ENCODE data around the gene ALOXE3.

Gene ALOXE3

DNA sequence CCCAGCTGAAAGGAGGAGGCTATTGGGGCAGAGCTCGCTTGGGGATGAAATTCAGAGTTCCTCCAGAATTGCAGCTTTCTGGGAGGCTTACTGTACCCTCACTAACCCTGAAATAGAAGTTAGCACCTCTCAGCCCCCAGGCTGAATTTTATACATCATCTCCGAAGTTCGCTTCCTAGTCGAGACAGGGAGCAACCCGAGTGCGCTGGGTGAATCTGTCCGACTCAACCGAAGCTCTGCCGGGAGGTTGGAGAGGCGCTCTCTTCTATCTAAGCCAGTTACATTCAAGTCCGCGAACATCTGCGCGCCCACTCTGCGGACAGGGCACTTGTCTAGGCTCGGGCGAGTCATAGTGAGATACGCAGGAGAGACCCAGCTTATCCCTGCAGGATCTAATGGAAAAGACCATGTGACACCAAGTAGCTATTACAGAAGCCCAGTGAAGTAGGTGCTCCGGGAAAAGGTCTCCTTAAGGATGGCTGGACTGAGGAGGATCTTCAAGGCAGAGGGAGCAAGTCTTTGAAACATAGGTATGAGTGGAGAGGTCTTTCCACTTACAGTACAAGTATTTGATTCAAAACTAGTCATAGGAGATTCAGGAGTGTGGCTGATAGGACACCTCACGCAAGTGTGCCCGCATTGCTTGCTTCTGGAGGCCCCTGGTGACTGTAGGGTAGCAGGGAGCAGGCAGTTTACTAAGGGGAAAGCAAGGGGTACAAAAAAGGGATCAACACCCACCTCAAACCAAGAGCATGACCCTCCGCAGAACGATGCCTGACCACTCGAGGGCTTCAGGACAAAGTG lies 6.2 kb upstream of the ALOXE3 start:
- no peak for DNase-seq (ENCODE audit: low read depth)
- peak overlapping the region; percentile 78 for H3K4me3 ChIP-seq (ENCODE audit: low read length)
- TF ChIP-seq, protein P1, sequence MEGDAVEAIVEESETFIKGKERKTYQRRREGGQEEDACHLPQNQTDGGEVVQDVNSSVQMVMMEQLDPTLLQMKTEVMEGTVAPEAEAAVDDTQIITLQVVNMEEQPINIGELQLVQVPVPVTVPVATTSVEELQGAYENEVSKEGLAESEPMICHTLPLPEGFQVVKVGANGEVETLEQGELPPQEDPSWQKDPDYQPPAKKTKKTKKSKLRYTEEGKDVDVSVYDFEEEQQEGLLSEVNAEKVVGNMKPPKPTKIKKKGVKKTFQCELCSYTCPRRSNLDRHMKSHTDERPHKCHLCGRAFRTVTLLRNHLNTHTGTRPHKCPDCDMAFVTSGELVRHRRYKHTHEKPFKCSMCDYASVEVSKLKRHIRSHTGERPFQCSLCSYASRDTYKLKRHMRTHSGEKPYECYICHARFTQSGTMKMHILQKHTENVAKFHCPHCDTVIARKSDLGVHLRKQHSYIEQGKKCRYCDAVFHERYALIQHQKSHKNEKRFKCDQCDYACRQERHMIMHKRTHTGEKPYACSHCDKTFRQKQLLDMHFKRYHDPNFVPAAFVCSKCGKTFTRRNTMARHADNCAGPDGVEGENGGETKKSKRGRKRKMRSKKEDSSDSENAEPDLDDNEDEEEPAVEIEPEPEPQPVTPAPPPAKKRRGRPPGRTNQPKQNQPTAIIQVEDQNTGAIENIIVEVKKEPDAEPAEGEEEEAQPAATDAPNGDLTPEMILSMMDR (conservative IDR thresholded peaks at IDR 0.05; ENCODE audit: low read depth, low read length) = no peak

- DNase-seq (ENCODE audit: low read depth) = no peak
- TF ChIP-seq, protein P1 (conservative IDR thresholded peaks at IDR 0.05; ENCODE audit: low read depth, low read length) = no peak
- H3K4me3 ChIP-seq (ENCODE audit: low read length) = peak within 1 kb of the TSS; percentile 78
Measured at GRCh38 chr17:8123695-8124349, 5.5 kb upstream of the ALOXE3 start, which contains the start of gene HES7. Gene HES7, minus strand, starts transcription at chr17:8124106. Its CDS starts 22 bp downstream, at chr17:8124084.

GRCh38 chr17:8122924-8123694 lies 4.8 kb upstream of the ALOXE3 start:
- no peak for DNase-seq (ENCODE audit: low read depth)
- peak overlapping the region; percentile 78 for H3K4me3 ChIP-seq (ENCODE audit: low read length)

DNA sequence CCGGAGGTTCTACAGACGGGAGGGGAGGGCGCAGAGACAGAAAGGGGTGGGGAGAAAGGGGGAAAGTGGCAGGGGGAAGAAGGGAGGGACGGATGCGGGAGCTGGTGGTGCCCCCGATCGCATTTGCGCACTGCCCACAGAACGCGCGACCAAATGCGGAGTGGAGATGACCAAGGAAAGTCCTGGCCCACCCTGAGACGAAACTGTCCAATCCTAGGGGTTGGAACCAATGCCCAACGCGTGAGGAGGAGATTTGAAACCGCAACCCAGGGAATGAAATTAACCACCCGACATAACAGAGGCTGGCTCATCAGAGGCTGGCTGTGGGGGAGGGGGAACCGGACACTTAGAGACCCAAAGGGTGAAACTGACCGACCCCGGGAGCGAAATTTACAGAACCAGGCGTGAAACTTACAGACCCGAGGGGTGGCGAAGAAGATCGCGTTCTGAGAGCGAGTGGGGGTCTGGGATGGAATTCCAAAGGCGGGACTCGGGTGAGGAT lies 4.2 kb upstream of the ALOXE3 start:
- DNase-seq (ENCODE audit: low read depth) = no peak
- H3K4me3 ChIP-seq (ENCODE audit: low read length) = peak overlapping the region; percentile 78
- TF ChIP-seq, protein P1 (conservative IDR thresholded peaks at IDR 0.05; ENCODE audit: low read depth, low read length) = no peak

More at GRCh38 chr17:8122924-8123694, 4.8 kb upstream of the ALOXE3 start:
- TF ChIP-seq, protein P1 (conservative IDR thresholded peaks at IDR 0.05; ENCODE audit: low read depth, low read length) = no peak

- DNase-seq (ENCODE audit: low read depth) = no peak
- TF ChIP-seq, protein P1 (conservative IDR thresholded peaks at IDR 0.05; ENCODE audit: low read depth, low read length) = peak; percentile 50
- peak overlapping the region; percentile 78 for H3K4me3 ChIP-seq (ENCODE audit: low read length)
Measured at GRCh38 chr17:8121681-8122421, 3.5 kb upstream of the ALOXE3 start.

- no peak for DNase-seq (ENCODE audit: low read depth)
- H3K4me3 ChIP-seq (ENCODE audit: low read length) = peak overlapping the region; percentile 78
- TF ChIP-seq, protein P1 (conservative IDR thresholded peaks at IDR 0.05; ENCODE audit: low read depth, low read length) = no peak
Measured at GRCh38 chr17:8121407-8121680, 3.0 kb upstream of the ALOXE3 start.

Measured in retinal pigment epithelial cell (primary cell).